H1 (cell line): ENCODE data around the gene GLS. TPM values are rescaled to one million over a fixed set of nuclear protein-coding genes. Genes with fewer than 3 reads are reported as not detected.

ENCODE experiments used
- CTCF ChIA-PET: fragments of 300-600 bp; sonication (Branson Sonifier 250); formaldehyde crosslinking; loops from one replicate; lab custom pipeline; 2021; ENCODE audit not compliant: partially characterized antibody; lab: Charles Lee
- POLR2A ChIA-PET: fragments of 300-600 bp; sonication (Branson Sonifier 250); formaldehyde crosslinking; loops from one replicate; lab custom pipeline; 2021; ENCODE audit warnings: inconsistent platforms; ENCODE audit not compliant: partially characterized antibody; lab: Charles Lee
- DNase-seq, 2 experiments: peaks; one replicate each; pipeline versions ENCODE4 v3.0.0 to v3.0.0-alpha.2; 2010 to 2022; ENCODE audit warnings: low spot score in 2 of 2, low read depth in 1 of 2, mixed read lengths in 1 of 2
- FAIRE-seq: peaks from 2 replicates; lab custom pipeline; 2011; peaks lifted over from hg19 to GRCh38; lab: Jason Lieb, UNC
- H2AFZ ChIP-seq: 2 replicates; pipeline ENCODE4 v1.8.1; 2012; ENCODE audit warnings: low read length, inconsistent platforms
- H2AK5ac ChIP-seq: 2 replicates; pipeline ENCODE4 v1.6.1; 2013; ENCODE audit warnings: low read depth, low read length
- H2BK120ac ChIP-seq: replicated peaks from 2 replicates; pipeline ENCODE3; 2013; ENCODE audit warnings: low read depth, low read length, inconsistent platforms
- H2BK12ac ChIP-seq: 2 replicates; pipeline ENCODE4 v1.6.1; 2013; ENCODE audit warnings: low read depth, low read length
- H2BK15ac ChIP-seq: 2 replicates; pipeline ENCODE4 v1.6.1; 2013; ENCODE audit warnings: low read length
- H2BK20ac ChIP-seq: 2 replicates; pipeline ENCODE4 v1.6.1; 2013; ENCODE audit warnings: low read length
- H2BK5ac ChIP-seq: 2 replicates; pipeline ENCODE4 v1.6.1; 2013; ENCODE audit warnings: low read depth, low read length
- H3K14ac ChIP-seq: 2 replicates; pipeline ENCODE4 v1.6.1; 2013; ENCODE audit warnings: inconsistent platforms; ENCODE audit not compliant: insufficient read length
- H3K18ac ChIP-seq: 2 replicates; pipeline ENCODE4 v1.6.1; 2013; ENCODE audit warnings: low read length; ENCODE audit errors: extremely low read depth
- H3K23ac ChIP-seq: 2 replicates; pipeline ENCODE4 v1.6.1; 2013; ENCODE audit warnings: inconsistent platforms; ENCODE audit not compliant: insufficient read length
- H3K23me2 ChIP-seq: 2 replicates; pipeline ENCODE4 v1.6.1; 2013; ENCODE audit warnings: low read depth, low read length
- H3K27ac ChIP-seq: 2 replicates; pipeline ENCODE4 v1.6.1; 2011; ENCODE audit warnings: low read depth, low read length, inconsistent platforms
- H3K27me3 ChIP-seq, 4 experiments: replicated peaks in 1 of 4; 1 replicate in 1 of 4; 2 replicates in 3 of 4; pipeline versions ENCODE4 v1.6.1 to v1.8.1; 2011 to 2013; ENCODE audit warnings: low read length in 3 of 4, mild to moderate bottlenecking in 3 of 4, inconsistent platforms in 2 of 4, mixed read lengths in 2 of 4, moderate library complexity in 1 of 4; ENCODE audit not compliant: control insufficient read depth in 3 of 4, insufficient read depth in 3 of 4; ENCODE audit errors: extremely low read depth in 1 of 4
- H3K36me3 ChIP-seq, 4 experiments: 2 replicates each; pipeline versions ENCODE4 v1.6.1 to v1.8.1; 2011 to 2013; ENCODE audit warnings: mild to moderate bottlenecking in 4 of 4, low read length in 3 of 4, moderate library complexity in 2 of 4, control low read depth in 1 of 4, inconsistent platforms in 1 of 4; ENCODE audit not compliant: insufficient read depth in 4 of 4, control insufficient read depth in 2 of 4
- H3K4ac ChIP-seq: replicated peaks from 2 replicates; pipeline ENCODE3; 2013; ENCODE audit warnings: low read length, low read depth, mixed read lengths, inconsistent platforms; ENCODE audit not compliant: insufficient read length
- H3K4me1 ChIP-seq, 4 experiments: replicated peaks in 1 of 4; 1 replicate in 1 of 4; 2 replicates in 3 of 4; pipeline versions ENCODE4 v1.6.1 to v1.8.1; 2011 to 2013; ENCODE audit warnings: low read length in 3 of 4, inconsistent platforms in 2 of 4, mixed read lengths in 1 of 4; ENCODE audit not compliant: insufficient read depth in 4 of 4, control insufficient read depth in 3 of 4
- H3K4me2 ChIP-seq, 2 experiments: 2 replicates each; pipeline versions ENCODE4 v1.6.1 to v1.8.1; 2011 to 2013; ENCODE audit warnings: low read depth in 2 of 2, low read length in 2 of 2, control low read depth in 1 of 2, inconsistent platforms in 1 of 2, mild to moderate bottlenecking in 1 of 2; ENCODE audit not compliant: insufficient read depth in 1 of 2
- H3K4me3 ChIP-seq, 4 experiments: fragments of 200-600, 300-600 bp in 1 of 4; sonication (generic), shearing (Covaris generic), sonication (Bioruptor Twin) in 1 of 4; 2 replicates each; pipeline versions ENCODE4 v1.5.1 to v1.8.1; 2011 to 2016; ENCODE audit warnings: low read length in 4 of 4, low read depth in 3 of 4, control low read depth in 2 of 4, inconsistent platforms in 2 of 4, mild to moderate bottlenecking in 2 of 4, mixed read lengths in 1 of 4, moderate library complexity in 1 of 4; ENCODE audit not compliant: insufficient read depth in 2 of 4; ENCODE audit errors: extremely low read depth in 1 of 4
- H3K56ac ChIP-seq: replicated peaks from 2 replicates; pipeline ENCODE3; 2013; ENCODE audit warnings: low read depth, mild to moderate bottlenecking, mixed read lengths, low read length, inconsistent platforms; ENCODE audit not compliant: insufficient read length
- H3K79me1 ChIP-seq: 2 replicates; pipeline ENCODE4 v1.6.1; 2013; ENCODE audit warnings: low read depth, low read length, control low read depth
- H3K79me2 ChIP-seq, 2 experiments: 2 replicates each; pipeline versions ENCODE4 v1.6.1 to v1.8.1; 2012 to 2013; ENCODE audit warnings: low read length in 2 of 2, mild to moderate bottlenecking in 2 of 2, inconsistent platforms in 1 of 2; ENCODE audit not compliant: insufficient read depth in 2 of 2, control insufficient read depth in 1 of 2
- H3K9ac ChIP-seq, 4 experiments: replicated peaks in 1 of 4; 1 replicate in 1 of 4; 2 replicates in 3 of 4; pipeline versions ENCODE4 v1.6.1 to v1.8.1; 2011 to 2013; ENCODE audit warnings: low read depth in 3 of 4, low read length in 3 of 4, control low read depth in 2 of 4, mild to moderate bottlenecking in 2 of 4, moderate library complexity in 2 of 4, inconsistent platforms in 1 of 4; ENCODE audit errors: extremely low read depth in 1 of 4
- H3K9me3 ChIP-seq, 2 experiments: 2 replicates each; pipeline versions ENCODE4 v1.6.1 to v1.8.1; 2012 to 2013; ENCODE audit warnings: mild to moderate bottlenecking in 2 of 2, moderate library complexity in 2 of 2, control low read depth in 1 of 2, inconsistent platforms in 1 of 2, low read depth in 1 of 2, low read length in 1 of 2, mixed read lengths in 1 of 2; ENCODE audit not compliant: insufficient read depth in 2 of 2
- H4K20me1 ChIP-seq, 2 experiments: replicated peaks in 1 of 2; 2 replicates each; pipeline versions ENCODE3 to v1.8.1; 2011 to 2013; ENCODE audit warnings: inconsistent platforms in 2 of 2, low read length in 2 of 2, mild to moderate bottlenecking in 1 of 2; ENCODE audit not compliant: insufficient read depth in 2 of 2, control insufficient read depth in 1 of 2
- H4K5ac ChIP-seq: 2 replicates; pipeline ENCODE4 v1.6.1; 2013; ENCODE audit warnings: low read length, low read depth, mixed read lengths, inconsistent platforms; ENCODE audit not compliant: insufficient read length
- H4K8ac ChIP-seq: 2 replicates; pipeline ENCODE4 v1.8.0; 2013; ENCODE audit warnings: mild to moderate bottlenecking, moderate library complexity, low read length, inconsistent platforms; ENCODE audit not compliant: insufficient read depth; ENCODE audit errors: extremely low read depth
- H4K91ac ChIP-seq: replicated peaks from 2 replicates; pipeline ENCODE3; 2013; ENCODE audit warnings: low read length, mixed read lengths, inconsistent platforms; ENCODE audit not compliant: insufficient read length
- HDAC2 ChIP-seq, 2 experiments: fragments of 300-600 bp in 1 of 2; sonication (generic) in 1 of 2; IDR thresholded peaks; 2 replicates each; pipeline ENCODE4 v1.6.1; 2011 to 2012; ENCODE audit warnings: low read depth in 2 of 2, low read length in 2 of 2, mild to moderate bottlenecking in 2 of 2, moderate library complexity in 2 of 2, borderline replicate concordance in 1 of 2, inconsistent platforms in 1 of 2
- KDM5A ChIP-seq: fragments of 200-600 bp; IDR thresholded peaks from 2 replicates; pipeline ENCODE4 v1.7.1; 2012; ENCODE audit warnings: mild to moderate bottlenecking, low read length, inconsistent platforms, mixed read lengths
- polyA plus RNA-seq, 7 experiments: library from polyadenylated mRNA; depleted of rRNA in 3 of 7; stranded (reverse) in 5 of 7; unstranded in 2 of 7; fragments of >200 nt in 5 of 7; fragments of 200-250 nt in 2 of 7; gene quantifications; 1 replicate in 5 of 7; 2 replicates in 1 of 7; 4 replicates in 1 of 7; pipeline versions ENCODE4 v1.2.1 to v1.2.3, GENCODE V29; 2011 to 2013; ENCODE audit warnings: missing spikeins in 2 of 7, mixed read lengths in 2 of 7
- total RNA-seq: library from RNA; stranded (reverse); fragmentation: NEBNext Ultra II Directional; extraction: Animal tissue kit (Norgen Biotek cat#: 25700); gene quantifications from 2 replicates; pipeline ENCODE4 v1.2.1, GENCODE V29; 2021

Gene GLS
- total and polyA plus RNA-seq, 2 of the 8 experiments (the other 6 are each of a cell fraction or from before 2014, with no cell fraction given): 15.7 to 89.8 TPM

- no peak for FAIRE-seq
- POLR2A ChIA-PET: interaction anchor here (0.8 to 7.0 kb wide), 3 partner anchors 9 to 37 kb away, joined by 3 to 43 read pairs (median 4); partner anchors contain the start of gene GLS
These were observed 12.5 kb downstream of the GLS start for GRCh38 chr2:190893157-190893556.

More at GRCh38 chr2:190893157-190893556, 12.5 kb downstream of the GLS start:
- TF ChIP-seq KDM5A (no peak), HDAC2 (IDR thresholded peaks at IDR 0.05; ENCODE audit: borderline replicate concordance in 1 of 2, low read depth in 2 of 2, low read length in 2 of 2) (peak in 1 of 2 experiments; percentile 29; a peak in 1 of 4 replicates)
- Histone ChIP-seq H3K27ac (no peak overlapping the region), H2BK5ac (no peak overlapping the region), H2BK120ac (no peak overlapping the region), H3K4me1 (peaks cover 0 to 4% (median 1%) of the 10 kb centered on the region in 4 experiments; a peak in 1 of 7 replicates), H3K56ac (no peak overlapping the region), H3K36me3 (peaks cover 0 to 24% (median 8%) of the 10 kb centered on the region in 4 experiments; a peak in 3 of 8 replicates), H4K8ac (no peak overlapping the region), H3K27me3 (no peaks in the 10 kb centered on the region), H3K79me2 (peaks cover 0 to 63% of the 10 kb centered on the region in 2 experiments; a peak in 3 of 4 replicates), H2AFZ (no peak overlapping the region), H4K91ac (no peak overlapping the region), H3K79me1 (no peaks in the 10 kb centered on the region), H3K4ac (no peak overlapping the region), H3K4me3 (no peak overlapping the region), H3K18ac (no peak overlapping the region), H3K14ac (no peak overlapping the region), H4K5ac (no peak overlapping the region), H4K20me1 (no peaks in the 10 kb centered on the region), H3K23me2 (no peaks in the 10 kb centered on the region), H2BK12ac (no peak overlapping the region), H3K9me3 (no peaks in the 10 kb centered on the region), H3K23ac (no peak overlapping the region), H2BK20ac (no peak overlapping the region), H3K9ac (no peak overlapping the region), H2BK15ac (no peak overlapping the region), H3K4me2 (no peak overlapping the region), H2AK5ac (no peak overlapping the region)
- DNase-seq: no peak
- CTCF ChIA-PET: interaction anchor here (0.8 to 1.1 kb wide), 2 partner anchors 11 to 34 kb away, joined by 3 read pairs; no protein-coding TSS in a partner anchor
